HG02588 (cell line): ENCODE measurements around the gene OR8B8.
A peak's percentile ranks its signal among the peaks of the same experiment; 100 is the strongest.
"Not testable (repeated sequence)": the region's sequence is repeated elsewhere in the genome, so short reads cannot be mapped to it uniquely, and the experiment has no call there.

ENCODE experiments used
- ATAC-seq: cut with Tn5 transposase; IDR thresholded peaks from one replicate; pipeline ENCODE4 v1.9.1; 2021; ENCODE audit warnings: mild to moderate bottlenecking, moderate library complexity; ENCODE audit not compliant: unreplicated experiment

OR8B8 gene

GRCh38 chr11:124442442-124442841 is 3.1 kb downstream of the OR8B8 start:
- no peak for ATAC-seq

- no peak for ATAC-seq
Observed at GRCh38 chr11:124441519-124441918, 4.0 kb downstream of the OR8B8 start.

- no peak for ATAC-seq
Observed at GRCh38 chr11:124441081-124441480, 4.4 kb downstream of the OR8B8 start.

GRCh38 chr11:124440608-124441007 is 4.9 kb downstream of the OR8B8 start:
- no peak for ATAC-seq

- ATAC-seq = no peak
Observed at GRCh38 chr11:124434699-124435098, 10.8 kb downstream of the OR8B8 start.

- no peak for ATAC-seq
Observed at GRCh38 chr11:124429599-124429998, 15.9 kb downstream of the OR8B8 start.

GRCh38 chr11:124424384-124424921 is 21.0 kb downstream of the OR8B8 start, which contains the start of gene OR8B4:
OR8B4 (minus strand) TSS chr11:124424871; CDS start chr11:124424871, 0 bp downstream.
- no peak for ATAC-seq

GRCh38 chr11:124421043-124421442 is 24.5 kb downstream of the OR8B8 start:
- ATAC-seq = no peak

- ATAC-seq = no peak
Observed at GRCh38 chr11:124415356-124415923, 30.1 kb downstream of the OR8B8 start.

- no peak for ATAC-seq
Observed at GRCh38 chr11:124409906-124410305, 35.6 kb downstream of the OR8B8 start.

GRCh38 chr11:124405581-124405980 is 39.9 kb downstream of the OR8B8 start:
- no peak for ATAC-seq

- ATAC-seq = not testable (repeated sequence)
Observed at GRCh38 chr11:124403186-124403585, 42.3 kb downstream of the OR8B8 start.

- ATAC-seq = peak; percentile 79
Observed at GRCh38 chr11:124402326-124402922, 43.1 kb downstream of the OR8B8 start.

- ATAC-seq = no peak
Observed at GRCh38 chr11:124398924-124399323, 46.6 kb downstream of the OR8B8 start, which contains the start of gene OR8B3. OR8B3 (minus strand) TSS chr11:124399024; CDS start chr11:124397351, 1,673 bp downstream.

- not testable (repeated sequence) for ATAC-seq
Observed at GRCh38 chr11:124396847-124397246, 48.6 kb downstream of the OR8B8 start.

- no peak for ATAC-seq
Observed at GRCh38 chr11:124394408-124394807, 51.1 kb downstream of the OR8B8 start.
